Measurements from ENCODE around the gene ELMO1.

Gene ELMO1

DNA sequence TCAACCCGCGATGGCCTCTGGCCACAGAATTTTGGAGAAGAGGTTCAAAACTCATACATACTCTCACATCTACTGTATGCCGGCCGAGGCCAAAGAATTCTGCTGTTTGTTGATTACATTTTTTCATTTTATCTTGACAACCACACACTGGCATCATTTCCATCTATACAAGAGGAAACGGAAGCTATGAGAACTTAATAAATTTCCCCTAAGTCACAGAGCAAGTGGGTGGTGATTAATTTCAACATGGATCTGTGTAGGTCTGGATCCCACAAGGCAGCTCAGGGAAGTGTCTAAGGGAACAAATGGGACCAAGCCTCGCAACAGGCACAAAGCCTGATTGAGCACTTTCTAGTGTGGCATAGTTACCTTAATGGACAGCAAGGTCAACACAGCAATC lies 18.0 kb downstream of the ELMO1 start:
- no peak for DNase-seq

DNA sequence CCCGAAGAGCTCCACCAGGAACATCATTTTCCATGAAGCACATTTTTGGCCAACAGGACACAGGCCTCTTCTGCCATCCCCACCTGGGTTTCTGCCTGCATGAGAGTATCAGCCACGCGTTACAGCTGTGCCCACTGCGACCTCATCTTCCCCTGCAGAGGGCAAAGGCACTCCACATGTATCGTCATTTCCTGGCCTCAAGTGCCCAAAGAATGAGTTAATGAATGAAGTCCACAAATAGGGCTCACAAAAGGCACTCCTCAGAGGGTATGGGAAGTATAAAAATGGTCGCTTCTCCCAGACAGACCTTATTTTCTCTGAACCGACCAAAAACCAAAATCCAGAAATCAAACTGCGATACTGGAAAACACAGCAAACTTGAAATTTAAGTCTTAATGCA lies 18.5 kb downstream of the ELMO1 start:
- no peak for DNase-seq

DNA sequence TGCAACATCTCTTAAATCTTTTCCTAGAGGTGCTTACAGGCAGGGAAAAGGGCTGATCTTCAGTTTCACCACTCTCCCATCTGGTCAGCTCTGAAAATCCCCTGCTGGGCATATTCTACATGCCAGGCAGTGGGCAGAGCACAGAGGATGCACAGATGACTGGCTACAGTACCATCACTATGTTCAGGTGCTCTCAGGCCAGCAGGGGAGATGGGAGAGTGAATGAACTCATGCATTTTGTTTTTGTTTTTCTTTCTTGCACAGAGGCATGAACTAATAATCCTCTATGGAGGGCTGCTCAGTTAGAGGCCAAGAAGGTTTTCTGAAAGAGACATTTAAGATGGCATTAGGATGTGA lies 19.3 kb downstream of the ELMO1 start:
- DNase-seq, result no peak

DNA sequence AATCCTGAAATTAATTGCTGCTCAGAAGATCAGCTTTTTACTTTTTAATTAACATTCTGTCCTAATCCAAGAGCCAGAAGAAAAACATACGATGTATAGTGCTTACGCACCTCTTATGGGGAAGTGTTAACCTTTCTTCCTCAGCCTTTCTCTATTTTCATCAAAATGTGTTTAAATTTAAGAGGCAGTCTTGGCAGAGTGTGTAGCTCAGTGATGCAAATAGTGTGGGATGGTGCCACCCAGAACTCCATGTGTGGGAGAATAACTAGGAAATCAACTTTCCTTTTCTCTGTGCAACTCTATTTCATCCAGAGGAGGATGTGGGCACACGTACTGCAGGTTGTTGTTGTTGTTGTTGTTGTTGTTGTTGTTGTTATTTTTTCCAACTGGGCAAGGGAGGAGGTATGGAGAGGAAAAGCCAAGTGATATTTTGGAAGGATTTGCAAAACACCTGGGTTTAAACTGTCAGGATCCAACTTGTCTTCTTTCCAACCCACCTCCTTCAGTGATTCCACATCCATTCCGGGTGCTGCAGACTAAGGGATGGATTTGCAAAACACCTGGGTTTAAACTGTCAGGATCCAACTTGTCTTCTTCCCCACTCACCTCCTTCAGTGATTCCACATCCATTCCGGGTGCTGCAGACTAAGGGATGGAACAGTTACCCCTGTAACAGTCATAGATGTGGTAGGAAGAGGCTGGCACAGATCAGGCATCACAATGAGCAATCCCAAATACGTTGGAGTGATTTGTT lies 19.8 kb downstream of the ELMO1 start:
- no peak for DNase-seq

DNA sequence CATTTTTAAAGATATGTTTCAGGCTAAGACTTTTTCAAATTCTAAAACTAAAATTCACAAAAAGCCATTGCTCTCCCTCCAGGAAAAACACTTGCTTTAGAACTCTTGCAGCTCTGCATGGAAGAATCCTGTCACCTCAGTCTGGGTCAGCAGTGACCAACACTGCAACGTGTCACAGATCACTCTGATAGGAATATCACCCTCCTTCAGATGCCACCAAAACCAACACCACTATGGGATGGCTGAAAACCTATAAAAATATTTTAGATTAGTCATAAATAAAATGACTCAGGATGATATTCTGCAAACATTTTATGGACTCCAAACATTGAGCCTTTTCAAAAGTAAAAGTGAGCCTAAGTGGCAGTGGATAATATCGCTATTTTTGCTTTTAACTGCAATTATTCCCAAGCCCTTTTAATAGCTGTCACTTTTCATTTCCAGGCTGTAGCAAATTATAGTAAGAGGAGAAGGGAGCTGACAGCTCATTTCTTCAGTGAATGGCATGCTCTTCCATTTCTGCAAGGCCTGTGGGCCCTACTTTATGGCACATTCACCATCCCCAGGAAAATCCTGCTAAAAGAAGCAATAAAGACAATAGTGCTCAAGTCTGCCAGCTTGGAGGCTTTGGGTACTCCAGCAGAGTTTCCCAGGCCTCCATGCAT lies 21.3 kb downstream of the ELMO1 start:
- DNase-seq, result no peak

DNA sequence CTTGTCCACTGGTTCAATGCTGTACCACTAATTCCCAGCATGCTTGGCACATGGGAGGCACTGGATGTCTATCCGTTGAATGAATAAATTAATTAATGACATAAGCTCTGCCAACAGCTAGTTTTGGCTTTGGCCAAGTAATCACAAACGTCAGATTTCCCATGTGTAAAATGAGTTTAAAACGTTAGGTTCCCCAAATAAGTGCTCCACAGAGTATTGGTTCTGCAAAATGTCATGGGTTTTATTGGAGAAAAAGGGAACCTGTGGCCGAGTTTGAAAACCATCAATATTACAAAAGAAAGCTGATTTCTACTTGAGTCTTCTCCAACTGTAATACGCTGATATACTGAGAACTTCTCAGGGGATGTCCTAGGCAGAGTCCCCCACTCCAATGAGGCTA lies 23.2 kb downstream of the ELMO1 start:
- DNase-seq, result no peak

DNA sequence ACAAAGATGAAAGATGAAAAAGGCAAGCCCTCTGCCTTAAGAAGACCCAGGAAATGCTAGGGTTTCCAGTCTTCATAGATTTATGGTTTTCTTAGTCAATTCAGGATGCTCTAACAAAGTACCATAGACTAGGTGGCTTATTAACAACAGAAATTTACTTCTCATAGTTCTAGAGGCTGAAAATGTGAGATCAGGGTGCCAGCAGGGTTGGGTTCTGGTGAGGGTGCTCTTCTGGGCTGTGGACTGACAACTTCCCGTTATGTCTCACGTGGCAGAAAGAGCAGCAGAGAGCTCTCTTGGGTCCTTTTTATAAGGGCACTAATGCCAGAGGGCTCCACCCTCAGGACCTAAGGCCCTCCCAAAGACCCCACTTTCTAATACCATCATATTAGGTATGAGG lies 23.7 kb downstream of the ELMO1 start:
- no peak for DNase-seq

DNA sequence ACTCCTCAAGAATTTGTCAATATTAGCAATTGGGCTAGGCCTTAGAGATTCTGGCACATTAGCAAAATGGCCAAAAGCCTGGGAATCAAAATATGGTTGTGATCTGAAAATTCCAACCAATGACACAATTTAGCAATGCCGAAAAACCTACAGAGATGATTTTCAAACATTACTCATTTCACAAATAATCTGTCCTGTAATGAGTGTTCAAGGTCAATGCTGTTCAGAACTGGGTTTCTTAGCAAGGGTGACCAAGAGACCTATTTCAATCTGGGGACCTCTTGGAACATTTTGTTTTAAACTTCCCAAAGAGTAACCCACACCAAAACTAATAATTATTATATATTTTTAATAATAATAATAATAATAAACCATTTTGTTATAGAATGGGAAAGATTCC lies 24.1 kb downstream of the ELMO1 start:
- no peak for DNase-seq

DNA sequence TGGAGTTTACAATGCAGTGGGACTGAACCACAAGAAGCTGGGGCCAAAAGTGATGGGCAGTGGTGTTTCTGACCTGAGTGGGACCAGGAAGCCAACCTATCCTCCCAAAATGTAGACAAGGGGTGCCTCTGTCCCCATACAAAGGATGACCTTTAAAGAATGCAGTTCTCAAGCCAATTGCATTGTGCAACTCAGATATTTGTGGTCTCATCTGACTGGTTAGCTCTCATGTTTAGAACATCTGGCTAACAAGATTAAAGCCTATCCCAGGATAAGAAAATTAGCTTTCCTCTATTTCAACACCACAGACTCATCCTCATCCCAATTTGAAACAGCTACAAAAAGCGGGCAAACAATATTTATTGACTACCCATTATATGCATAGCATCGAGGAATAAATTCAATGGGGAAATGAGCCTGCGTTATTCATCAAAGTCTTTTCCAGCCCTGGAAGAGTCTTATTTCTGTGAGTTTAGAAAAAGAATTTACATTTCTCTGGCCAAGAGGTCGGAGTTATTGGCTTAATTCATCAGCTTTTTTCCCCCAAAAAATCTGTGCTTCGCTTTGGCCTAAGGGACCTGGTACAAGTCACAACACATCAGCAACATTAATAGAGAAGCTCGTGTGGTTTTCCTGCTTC lies 26.7 kb downstream of the ELMO1 start:
- no peak for DNase-seq

DNA sequence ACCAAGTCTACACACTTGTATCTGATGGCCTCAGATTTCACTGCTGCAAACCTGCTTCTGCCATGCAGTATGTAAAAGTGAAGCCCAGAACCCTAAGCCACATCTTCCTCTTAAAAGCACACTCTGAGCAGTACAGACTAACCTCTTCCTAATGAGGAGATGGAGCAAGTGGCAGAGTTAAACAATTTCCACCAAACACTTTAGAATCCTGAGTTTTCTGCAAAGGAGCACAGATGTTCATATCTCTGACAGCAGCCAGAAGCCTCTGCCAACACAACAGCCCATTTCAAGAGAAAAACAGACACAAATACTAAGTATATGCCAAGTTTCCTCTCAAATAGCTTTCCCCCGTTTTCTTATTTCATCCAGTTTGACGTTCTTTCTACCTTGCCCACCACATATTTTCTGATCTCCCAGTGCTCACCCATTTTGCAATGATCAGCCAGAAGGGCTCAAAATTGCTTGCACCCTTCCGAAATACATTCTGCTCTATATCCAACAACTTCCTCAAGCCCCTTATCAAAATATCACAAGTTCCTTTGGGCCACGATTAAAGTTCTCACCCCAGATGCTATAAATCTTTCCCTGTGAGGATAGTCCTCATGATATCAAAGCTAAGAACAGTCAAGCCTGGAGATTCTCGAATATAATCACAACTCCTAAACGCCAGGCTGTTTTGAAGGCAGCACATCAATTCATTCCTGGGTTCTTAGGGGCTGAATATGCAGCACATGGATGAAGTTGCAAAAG lies 27.5 kb downstream of the ELMO1 start:
- no peak for DNase-seq

DNA sequence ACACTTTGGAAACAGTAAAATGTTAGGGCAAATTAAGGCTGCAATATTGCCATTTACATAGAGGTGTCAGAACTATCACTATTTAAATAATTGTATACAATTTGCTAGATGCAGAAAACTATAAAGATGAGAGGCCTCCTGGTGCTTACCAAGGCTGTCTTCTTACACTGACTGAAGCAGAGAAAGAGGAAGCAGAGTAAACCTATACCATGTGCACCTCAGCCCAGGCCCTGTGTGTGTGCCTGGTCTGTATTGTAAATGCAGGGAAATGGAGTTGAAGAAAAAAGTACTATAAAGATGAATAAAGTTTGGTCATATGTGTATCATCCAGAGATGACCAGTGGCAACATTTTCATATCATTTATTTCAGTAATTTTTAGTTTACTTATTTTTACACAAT lies 29.2 kb downstream of the ELMO1 start:
- no peak for DNase-seq

DNA sequence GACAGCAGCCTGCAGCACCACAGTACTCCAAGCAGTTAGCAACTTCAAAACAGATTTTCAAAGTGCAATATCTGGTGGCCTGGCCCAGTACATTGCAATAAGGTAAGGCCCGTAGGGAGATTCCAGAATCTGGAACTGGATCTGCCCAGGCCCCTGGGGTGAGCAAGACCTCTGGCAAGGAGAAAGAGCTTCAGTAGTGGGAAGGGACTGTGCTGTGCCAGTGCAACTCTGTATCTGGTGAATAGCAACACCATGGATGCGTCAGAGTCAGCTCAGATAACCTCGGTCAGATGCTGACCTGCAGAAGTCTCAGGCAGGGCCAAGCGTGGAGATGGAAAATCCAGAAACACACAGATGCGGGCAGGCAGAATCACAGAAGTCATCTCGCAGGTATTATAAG lies 30.3 kb downstream of the ELMO1 start:
- no peak for DNase-seq

DNA sequence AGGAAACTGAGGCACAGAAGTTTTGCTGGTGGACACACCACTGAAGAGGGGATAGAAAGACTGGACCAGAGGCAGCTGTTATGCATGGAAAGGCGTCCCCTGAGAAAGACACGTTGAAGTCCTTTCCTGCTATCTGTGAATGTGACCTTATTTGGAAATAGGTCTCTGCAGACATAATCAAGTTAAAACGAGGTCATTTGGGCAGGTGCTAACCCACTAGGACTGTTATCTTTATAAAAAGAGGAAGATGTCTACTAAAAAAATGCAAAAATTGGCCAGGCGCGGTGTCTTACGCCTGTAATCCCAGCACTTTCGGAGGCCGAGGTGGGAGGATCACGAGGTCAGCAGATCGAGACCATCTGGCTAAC lies 31.6 kb downstream of the ELMO1 start:
- DNase-seq, result no peak

DNA sequence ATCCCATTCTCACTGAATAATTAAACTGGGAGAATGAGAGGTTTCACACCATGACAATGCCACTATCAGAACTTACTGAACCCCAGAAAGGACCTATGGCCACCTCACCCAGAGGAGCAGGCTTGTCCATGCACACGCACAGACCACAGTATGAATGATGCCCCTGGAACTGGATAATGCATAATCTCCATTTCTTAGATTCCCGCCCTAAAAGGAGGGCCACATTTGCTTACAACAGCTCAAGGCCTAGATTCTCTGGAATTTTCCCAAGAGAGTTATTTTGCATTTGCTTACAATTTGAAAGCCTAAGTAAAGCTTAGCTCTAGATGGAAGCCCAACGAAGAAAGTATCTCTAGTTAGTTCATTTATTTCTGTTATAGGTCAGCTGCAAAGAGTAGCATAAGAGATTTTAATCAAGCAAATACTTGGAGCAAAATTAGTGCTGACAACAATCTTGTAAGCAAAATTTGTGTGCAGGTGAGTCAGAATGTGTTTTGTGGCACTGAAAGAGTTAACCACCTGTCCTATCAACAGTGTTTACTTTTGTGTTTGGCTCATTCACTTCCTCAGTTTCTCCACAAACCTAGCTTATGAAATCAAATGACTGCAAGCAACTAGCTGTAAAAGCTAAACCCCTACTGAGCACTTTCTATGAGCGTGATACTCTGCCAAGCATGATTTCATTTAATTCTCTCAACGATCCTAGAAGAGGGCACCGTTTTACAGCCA lies 32.1 kb downstream of the ELMO1 start:
- DNase-seq, result peak in 1 of 2 experiments; percentile 6

DNA sequence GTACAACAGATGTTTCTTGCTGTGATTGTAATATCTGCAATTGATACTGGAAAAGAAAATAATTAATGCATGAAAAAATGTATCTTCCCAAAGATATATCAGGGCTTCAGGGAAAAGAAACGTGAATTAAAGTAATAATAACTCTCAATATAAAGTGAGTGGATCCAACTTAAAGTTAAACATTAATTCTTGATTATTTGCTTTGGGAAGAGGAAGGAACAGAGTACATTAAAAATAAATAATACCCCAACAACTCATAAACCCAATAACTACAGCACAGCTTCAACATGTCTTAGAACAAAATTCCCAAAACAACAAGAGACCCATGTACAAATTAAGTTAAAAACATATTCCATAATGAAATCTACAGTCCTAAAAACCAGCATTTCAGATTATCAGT lies 33.0 kb downstream of the ELMO1 start:
- no peak for DNase-seq

DNA sequence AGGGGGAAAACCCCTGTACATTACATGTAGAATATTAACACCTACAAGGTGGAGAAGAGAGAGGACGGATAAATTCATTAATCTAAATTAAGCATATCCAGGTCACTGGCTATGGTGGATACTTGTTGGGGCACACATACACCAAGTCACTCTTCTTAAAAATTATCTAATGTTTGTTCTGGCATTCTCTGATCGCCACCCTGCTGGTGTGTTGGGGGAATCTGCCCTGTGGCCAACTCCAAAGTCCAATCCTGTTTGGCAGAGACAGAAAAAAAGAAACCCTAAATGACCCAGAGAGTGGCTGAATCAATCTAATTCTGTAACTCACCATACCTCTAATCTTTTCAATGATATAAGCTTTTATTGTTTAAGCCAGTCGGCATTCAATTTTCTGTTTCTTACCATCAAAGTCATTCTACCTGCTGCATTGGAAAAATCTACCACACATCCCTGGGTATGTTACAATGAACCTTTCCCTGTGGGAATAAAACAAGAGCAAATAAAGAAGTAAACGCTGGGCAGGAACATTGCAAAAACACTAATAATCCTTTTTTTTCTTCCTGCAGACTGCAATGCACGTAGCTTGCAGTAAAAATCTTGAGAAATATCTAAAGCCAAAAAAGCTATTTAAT lies 34.2 kb downstream of the ELMO1 start:
- no peak for DNase-seq

DNA sequence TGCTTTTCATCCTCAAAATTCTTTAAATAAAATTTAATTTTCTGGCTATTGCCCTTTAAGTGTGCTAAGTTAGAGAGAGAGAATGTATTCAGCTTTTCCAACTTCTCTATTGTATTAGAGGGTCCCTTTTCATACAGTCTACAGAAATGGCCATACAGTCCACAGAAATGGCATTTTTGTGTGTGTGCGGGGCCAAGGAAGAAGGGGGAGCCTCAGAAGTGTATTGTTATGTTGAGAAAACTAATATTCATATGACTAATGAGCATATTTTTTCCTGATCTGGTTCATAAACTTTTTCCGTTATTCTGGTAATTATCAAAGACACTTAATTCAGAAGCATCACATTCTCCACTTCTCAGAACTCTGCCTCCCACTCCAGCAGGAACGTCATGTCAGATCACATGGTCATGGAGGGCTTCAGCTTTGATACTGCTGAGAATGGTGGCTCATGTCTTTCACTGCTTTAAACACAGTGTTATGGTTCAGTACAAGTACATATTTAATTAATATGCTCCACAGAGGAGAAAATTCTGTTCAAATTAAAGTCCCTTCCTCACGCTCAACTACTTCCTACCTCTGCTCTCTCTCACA lies 37.1 kb downstream of the ELMO1 start:
- DNase-seq, result no peak

DNA sequence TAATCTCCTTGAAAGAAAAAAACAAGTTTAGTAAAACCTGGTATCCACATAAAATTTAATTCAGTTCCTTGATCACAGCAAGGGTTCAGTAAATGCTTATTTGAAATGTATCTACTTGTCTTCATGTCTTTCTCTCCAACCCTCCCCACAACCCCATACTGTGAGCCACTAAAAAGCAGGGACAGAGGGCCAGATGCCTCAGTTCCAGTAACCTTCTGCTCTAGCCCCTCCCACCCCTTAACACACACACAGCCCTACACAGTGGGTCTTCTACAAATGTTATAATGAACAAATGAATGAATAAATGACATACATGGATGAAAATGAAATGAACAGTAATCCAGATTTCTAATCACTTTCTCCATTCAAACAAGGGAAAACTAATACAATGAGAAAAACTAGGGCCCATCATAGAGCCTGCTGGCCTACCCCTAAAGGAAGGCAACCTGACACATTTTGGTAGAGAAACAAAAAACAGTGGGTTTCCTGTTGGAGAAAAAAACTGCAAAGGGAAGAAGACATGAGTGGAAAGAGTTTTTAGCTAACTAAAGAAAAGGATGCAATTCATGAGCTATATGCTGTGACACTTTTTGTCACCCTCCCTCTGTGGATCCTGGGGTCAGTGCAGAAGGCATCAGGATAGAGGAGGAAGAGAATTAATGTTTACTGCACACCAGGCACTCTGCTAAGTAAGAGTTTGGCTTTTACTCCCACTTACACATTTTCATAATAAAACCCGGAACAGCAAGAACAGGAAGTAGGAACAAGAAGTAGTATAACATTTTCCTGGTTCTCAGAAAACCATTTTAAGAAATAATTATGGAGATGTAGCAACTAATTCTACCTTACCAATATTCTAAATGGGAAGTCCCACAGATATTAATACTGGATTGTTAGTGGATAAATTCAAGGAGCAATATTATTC lies 38.1 kb downstream of the ELMO1 start:
- DNase-seq, result no peak

DNA sequence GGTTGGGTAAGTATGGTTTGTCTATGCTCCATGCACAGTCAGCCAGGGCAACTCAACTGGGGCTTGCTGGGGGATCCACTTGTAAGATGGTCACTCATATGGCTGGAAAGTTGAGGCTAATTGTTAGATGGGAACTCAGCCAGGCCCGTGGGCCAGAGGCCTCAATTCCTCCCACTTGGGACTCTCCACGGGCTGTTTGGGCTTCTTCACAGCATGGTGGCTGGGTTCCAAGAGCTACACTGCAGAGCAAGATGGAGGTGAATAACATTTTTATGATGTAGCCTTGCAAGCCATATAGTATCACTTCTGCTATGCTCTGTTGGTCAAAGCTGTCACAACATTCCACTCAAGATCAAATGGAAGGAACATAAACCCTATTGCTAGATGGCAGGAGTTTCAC lies 39.2 kb downstream of the ELMO1 start:
- DNase-seq, result no peak

DNA sequence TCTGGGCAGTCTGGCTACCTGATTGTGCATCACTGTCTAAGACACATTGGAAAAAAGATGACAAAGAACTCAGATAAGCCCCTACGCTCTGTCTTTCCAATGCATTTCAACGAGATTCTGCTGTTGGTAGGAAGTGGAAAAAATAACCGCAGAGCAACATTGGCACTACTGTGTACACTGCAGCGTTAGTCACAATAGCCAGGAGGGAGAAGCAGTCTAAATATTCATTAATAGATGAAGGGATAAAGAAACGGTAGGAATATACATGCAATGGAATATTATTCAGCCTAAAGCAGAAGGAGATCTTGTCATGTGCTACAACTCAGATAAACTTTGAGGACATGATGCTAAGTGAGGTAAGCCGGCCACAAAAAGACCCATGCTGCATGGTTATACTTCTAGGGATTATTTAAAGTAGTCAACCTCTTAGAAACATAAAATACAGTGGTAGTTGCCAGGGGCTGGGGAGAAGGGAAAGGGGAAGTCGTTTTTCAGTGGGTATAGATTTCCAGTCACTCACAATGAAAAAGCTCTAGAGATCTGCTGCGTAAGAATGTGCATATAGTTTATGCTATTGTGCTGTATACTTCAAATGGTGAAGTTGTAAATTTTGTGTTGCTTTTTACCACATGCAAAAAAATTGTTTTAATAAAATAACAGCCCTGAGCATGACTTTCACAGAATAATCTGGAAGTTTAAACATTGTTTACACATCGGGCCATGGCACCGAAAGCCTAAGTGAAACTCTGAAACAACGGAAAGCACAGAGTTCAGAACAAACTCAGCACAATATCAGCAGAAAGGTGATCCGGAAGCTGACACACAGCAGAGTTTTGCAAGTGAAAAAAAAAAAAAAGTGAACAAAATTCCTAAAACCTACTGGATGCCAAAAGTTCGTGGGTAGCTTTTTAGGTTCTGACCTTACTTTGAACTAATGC lies 40.1 kb downstream of the ELMO1 start:
- no peak for DNase-seq
